ENCODE data around the gene EFR3B.

DNA sequence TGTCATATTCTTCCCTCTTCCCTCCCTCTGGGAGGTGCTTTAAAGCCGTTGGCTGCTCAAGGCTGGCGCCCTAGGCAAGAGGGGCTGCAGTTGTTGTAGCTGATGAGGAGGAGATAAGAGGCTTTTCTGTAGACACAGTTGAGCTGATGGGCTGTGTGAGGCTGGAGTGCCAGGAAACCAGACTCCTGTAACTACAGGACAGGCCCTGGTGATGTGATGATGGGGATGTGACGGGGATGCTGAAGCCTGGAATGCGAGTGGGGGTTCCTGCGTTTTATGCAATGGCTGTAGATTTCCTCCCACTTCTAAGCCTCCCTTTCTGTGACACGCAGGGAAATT is 5.7 kb upstream of the EFR3B start:
- no peak for TF ChIP-seq POLR2A (IDR thresholded peaks at IDR 0.05; ENCODE audit: low read depth, low read length)
- TF ChIP-seq, protein P1, sequence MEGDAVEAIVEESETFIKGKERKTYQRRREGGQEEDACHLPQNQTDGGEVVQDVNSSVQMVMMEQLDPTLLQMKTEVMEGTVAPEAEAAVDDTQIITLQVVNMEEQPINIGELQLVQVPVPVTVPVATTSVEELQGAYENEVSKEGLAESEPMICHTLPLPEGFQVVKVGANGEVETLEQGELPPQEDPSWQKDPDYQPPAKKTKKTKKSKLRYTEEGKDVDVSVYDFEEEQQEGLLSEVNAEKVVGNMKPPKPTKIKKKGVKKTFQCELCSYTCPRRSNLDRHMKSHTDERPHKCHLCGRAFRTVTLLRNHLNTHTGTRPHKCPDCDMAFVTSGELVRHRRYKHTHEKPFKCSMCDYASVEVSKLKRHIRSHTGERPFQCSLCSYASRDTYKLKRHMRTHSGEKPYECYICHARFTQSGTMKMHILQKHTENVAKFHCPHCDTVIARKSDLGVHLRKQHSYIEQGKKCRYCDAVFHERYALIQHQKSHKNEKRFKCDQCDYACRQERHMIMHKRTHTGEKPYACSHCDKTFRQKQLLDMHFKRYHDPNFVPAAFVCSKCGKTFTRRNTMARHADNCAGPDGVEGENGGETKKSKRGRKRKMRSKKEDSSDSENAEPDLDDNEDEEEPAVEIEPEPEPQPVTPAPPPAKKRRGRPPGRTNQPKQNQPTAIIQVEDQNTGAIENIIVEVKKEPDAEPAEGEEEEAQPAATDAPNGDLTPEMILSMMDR (IDR thresholded peaks at IDR 0.05 in 2 of 3, conservative IDR thresholded peaks at IDR 0.05 in 1 of 3; ENCODE audit: control insufficient read depth in 2 of 3, extremely low read depth in 1 of 3, insufficient read depth in 1 of 3, low read depth in 3 of 3, low read length in 3 of 3), result no peak
- no peak for TF ChIP-seq ZNF274 (IDR thresholded peaks at IDR 0.05; ENCODE audit: insufficient read depth, insufficient read length)
- no peak for TF ChIP-seq CHD4 (IDR thresholded peaks at IDR 0.05)
- TF ChIP-seq MYC (IDR thresholded peaks at IDR 0.05; ENCODE audit: insufficient read depth, insufficient read length, insufficient replicate concordance, low read length, severe bottlenecking), result no peak
